Ascending aorta (tissue), 2 donors: ENCODE data around the gene DGKI. TPM values are rescaled to one million over a fixed set of nuclear protein-coding genes. Genes with fewer than 3 reads are reported as not detected.

Experiments used
- DNase-seq, 2 donors: peaks; one replicate each; pipeline ENCODE4 v3.0.0-alpha.2; 2019; ENCODE audit warnings: low spot score in 2 of 2
- H3K27ac ChIP-seq, 2 donors: fragments of 200-600 bp; sonication (generic); one replicate each; pipeline ENCODE4 v1.5.1; 2016 to 2017; ENCODE audit warnings: mild to moderate bottlenecking in 1 of 2
- H3K27me3 ChIP-seq: fragments of 200-600 bp; sonication (generic); one replicate; pipeline ENCODE4 v1.5.1; 2017
- H3K36me3 ChIP-seq, 2 donors: fragments of 200-600 bp; sonication (generic); one replicate each; pipeline ENCODE4 v1.5.1; 2016
- H3K4me1 ChIP-seq, 2 donors: fragments of 200-600 bp; sonication (generic); one replicate each; pipeline ENCODE4 v1.5.1; 2016 to 2017; ENCODE audit warnings: mild to moderate bottlenecking in 1 of 2
- H3K4me3 ChIP-seq, 2 donors: fragments of 200-600 bp; sonication (generic); one replicate each; pipeline ENCODE4 v1.5.1; 2016 to 2017; ENCODE audit warnings: mild to moderate bottlenecking in 1 of 2
- H3K9me3 ChIP-seq, 2 donors: fragments of 200-600 bp; sonication (generic); one replicate each; pipeline ENCODE4 v1.5.1; 2016
- intact Hi-C: fragments of 100-400 bp; cut with DNase I; formaldehyde crosslinking; loops from one replicate; pipeline ENCODE4 v1.15.1; 2023
- total RNA-seq: library from RNA; depleted of rRNA; stranded (reverse); fragments of >200 nt; gene quantifications from one replicate; pipeline ENCODE4 v1.1.0, GENCODE V29; 2016
- TF ChIP-seq, protein P1 (sequence below), 3 experiments: fragments of 200-600 bp in 2 of 3; fragments of 450-650 bp in 1 of 3; sonication (generic) in 2 of 3; IDR thresholded peaks; one replicate each; pipeline ENCODE4 v1.5.1; 2016 to 2019; ENCODE audit warnings: antibody characterized with exemption in 3 of 3, mild to moderate bottlenecking in 1 of 3, moderate library complexity in 1 of 3

Gene DGKI
- total RNA-seq, 1 donor from 2014 or later: 13.4 TPM

DNA sequence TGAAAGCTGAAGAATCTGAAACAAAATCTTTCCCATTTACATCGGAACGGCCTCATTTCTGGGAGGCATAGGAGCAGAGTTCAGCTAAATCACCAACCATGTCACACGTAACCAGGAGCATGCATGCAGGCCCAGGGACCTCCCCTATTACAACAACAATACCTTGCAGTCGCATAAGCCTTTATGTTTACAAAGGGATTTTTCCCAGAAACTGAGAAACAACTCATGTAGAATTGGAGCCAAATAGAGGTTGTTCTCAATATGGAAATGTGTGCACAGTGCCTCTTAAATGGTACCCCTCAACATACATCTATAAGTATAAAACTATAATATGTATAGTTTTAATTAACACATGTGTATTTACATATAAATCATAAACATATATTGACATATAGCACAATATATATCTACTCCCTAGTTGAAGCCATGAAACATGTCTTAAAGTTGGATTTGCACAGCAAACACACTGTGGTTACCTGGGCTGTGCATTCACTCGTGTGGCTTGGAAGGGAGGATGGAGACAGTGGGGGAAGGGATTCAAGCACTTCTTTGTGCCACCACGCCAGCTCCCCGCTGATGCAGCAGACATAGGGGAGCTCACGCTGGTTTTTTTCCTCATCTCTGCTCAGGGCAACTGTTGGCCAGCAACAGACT, 35.0 kb upstream of the DGKI start:
- H3K4me3 ChIP-seq: no peak overlapping the region
- TF ChIP-seq, protein P1, sequence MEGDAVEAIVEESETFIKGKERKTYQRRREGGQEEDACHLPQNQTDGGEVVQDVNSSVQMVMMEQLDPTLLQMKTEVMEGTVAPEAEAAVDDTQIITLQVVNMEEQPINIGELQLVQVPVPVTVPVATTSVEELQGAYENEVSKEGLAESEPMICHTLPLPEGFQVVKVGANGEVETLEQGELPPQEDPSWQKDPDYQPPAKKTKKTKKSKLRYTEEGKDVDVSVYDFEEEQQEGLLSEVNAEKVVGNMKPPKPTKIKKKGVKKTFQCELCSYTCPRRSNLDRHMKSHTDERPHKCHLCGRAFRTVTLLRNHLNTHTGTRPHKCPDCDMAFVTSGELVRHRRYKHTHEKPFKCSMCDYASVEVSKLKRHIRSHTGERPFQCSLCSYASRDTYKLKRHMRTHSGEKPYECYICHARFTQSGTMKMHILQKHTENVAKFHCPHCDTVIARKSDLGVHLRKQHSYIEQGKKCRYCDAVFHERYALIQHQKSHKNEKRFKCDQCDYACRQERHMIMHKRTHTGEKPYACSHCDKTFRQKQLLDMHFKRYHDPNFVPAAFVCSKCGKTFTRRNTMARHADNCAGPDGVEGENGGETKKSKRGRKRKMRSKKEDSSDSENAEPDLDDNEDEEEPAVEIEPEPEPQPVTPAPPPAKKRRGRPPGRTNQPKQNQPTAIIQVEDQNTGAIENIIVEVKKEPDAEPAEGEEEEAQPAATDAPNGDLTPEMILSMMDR (IDR thresholded peaks at IDR 0.05): no peak
- H3K4me1 ChIP-seq: peaks cover 9 to 58% of the 10 kb centered on the region in 2 donors
- intact Hi-C loops: loop anchor here (2.0 kb wide), 1 partner anchor 35 kb away; the partner anchor contains the start of gene DGKI
- H3K36me3 ChIP-seq: peaks cover 57 to 81% of the 10 kb centered on the region in 2 donors
- DNase-seq: no peak
- no peaks in the 10 kb centered on the region for H3K27me3 ChIP-seq
- peak overlapping the region; percentile 58 to 72 for H3K27ac ChIP-seq
- peaks cover 0 to 4% of the 10 kb centered on the region in 2 donors for H3K9me3 ChIP-seq

DNA sequence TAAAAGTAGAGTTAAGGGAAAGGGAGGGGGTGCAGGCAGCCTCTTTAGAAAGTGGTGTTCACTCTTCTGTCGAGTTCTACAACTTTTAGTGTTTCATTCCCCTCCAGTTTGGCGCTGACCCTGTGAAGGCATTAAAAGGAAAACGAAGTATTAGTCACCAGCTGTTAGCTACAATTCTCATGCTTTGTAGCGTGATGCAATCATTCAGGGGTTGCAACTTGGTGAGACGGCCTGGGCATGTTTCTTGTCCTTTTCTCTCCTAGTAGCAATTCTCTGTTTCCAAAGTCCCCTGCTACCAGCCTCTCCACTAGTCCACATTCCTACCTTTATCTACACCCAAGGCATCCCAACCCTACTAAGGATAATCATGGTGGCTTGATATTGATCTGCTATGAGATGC, 33.7 kb upstream of the DGKI start:
- peak in 1 of 2 donors; percentile 80 for DNase-seq
- TF ChIP-seq, protein P1 (IDR thresholded peaks at IDR 0.05): no peak
- Histone ChIP-seq H3K27me3 (no peaks in the 10 kb centered on the region), H3K9me3 (peaks cover 0 to 4% of the 10 kb centered on the region in 2 donors), H3K4me1 (peaks cover 7 to 57% of the 10 kb centered on the region in 2 donors), H3K4me3 (no peak overlapping the region), H3K36me3 (peaks cover 59 to 89% of the 10 kb centered on the region in 2 donors), H3K27ac (peak overlapping the region; percentile 70 to 76)
- intact Hi-C loops: loop anchor here (2.0 kb wide), 1 partner anchor 34 kb away; the partner anchor contains the start of gene DGKI

DNA sequence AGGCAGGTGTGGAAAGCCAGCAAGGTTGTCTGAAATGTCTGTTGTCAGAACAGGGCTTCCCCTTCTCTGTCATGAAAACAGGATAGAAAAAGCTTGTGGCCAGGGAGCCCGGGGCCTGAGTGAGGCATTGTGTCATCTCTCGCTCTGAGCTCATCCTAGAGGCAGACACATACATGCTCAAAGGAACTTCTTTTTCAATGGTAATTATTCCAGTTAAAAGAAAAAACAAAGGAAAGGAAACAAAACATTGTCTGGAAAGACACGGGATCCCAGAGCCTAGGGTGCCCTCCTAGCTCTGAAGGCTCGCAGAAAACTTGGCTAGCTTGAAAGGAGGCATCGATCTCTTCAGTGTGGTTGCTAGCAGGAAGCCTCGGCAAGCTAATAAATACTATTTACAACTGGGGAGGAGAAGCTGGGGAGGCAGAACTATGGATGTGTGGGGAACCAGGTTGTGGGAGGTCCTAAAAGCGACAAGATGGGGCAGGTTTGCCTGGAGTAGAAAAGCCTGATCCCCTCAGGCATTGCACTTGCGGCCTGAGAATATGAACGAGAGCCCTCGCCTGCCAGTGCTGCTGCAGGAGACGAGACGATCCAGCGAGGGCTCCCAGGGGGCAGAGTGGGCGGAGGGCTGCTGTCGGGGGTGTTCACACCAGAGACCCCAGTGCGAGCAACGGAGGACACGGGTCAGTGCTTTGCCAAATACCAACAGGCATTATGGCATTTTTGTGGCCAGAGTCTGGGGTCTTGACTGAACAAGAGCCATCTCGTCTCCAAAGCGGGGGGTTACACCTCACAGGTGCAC, 32.8 kb upstream of the DGKI start:
- DNase-seq: no peak
- Histone ChIP-seq H3K27ac (peak overlapping the region; percentile 70 to 76), H3K36me3 (peaks cover 51 to 84% of the 10 kb centered on the region in 2 donors), H3K9me3 (peaks cover 0 to 4% of the 10 kb centered on the region in 2 donors), H3K4me1 (peaks cover 10 to 62% of the 10 kb centered on the region in 2 donors), H3K4me3 (no peak overlapping the region), H3K27me3 (no peaks in the 10 kb centered on the region)
- TF ChIP-seq, protein P1 (IDR thresholded peaks at IDR 0.05): no peak
- intact Hi-C loops: loop anchor here (2.0 kb wide), 1 partner anchor 33 kb away; the partner anchor contains the start of gene DGKI

DNA sequence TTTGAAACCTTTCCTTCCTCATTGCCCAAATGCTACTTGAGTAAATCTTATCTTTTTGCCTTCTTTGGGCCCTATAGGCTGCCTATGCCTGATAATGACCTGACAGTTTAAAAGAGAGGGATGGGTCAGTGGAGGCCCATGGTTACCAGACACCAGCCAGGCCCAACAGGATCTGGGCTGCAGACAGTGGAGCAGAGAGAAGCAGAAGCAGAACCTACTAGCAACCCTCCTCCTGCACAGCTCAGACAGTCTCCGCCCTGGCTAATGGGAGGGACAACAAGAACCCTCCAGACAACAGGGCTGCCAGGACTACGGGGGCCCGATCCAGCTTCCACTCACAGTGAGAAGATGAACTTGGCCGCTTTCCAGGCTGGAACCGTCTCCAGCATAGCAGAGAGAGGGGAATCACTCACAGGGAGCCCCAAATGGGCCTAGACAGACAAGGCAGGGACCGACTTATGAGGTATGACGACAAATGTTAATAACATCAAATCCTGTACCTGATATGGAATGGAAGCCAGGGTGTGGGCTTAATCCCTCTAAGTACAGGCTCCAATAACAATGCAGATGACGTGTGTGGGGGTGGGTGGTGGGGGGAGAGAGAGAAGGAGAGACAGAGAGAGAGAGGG, 31.7 kb upstream of the DGKI start:
- Histone ChIP-seq H3K36me3 (peaks cover 40 to 84% of the 10 kb centered on the region in 2 donors), H3K4me3 (no peak overlapping the region), H3K27me3 (no peaks in the 10 kb centered on the region), H3K27ac (peak overlapping the region; percentile 70 to 76), H3K4me1 (peaks cover 10 to 68% of the 10 kb centered on the region in 2 donors), H3K9me3 (peaks cover 0 to 4% of the 10 kb centered on the region in 2 donors)
- intact Hi-C loops: no loop called here
- TF ChIP-seq, protein P1 (IDR thresholded peaks at IDR 0.05): no peak
- DNase-seq: peak in 1 of 2 donors; percentile 74

DNA sequence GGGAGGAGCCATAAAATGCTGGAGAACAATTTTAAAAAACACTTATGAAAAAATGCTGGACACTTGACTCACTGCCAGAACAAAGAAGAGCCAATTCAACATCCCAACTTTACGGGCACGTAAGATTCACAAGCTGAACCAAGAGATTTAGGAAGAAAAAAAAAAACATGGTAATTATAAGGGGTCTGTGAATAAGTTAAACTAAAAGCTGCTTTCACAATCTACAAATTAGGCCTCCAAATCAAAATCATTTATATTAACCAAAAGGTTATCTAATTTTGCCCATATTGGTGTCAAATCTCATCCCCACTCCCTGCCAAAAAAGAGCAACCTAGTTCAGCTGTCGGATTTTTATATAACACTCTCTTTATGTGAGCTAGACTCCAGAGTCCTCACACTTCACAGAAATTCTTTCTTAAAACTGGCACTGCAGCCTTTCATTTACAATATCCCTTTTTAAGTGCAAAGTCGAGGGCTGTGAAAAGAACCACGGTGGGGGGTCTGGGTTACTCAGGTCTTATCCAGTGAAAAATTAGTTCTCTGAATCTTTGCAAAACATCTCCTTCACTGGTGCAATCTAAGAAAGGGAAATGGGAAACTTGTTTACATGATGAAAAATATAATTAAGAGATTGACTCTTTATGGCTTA, 30.4 kb upstream of the DGKI start:
- TF ChIP-seq, protein P1 (IDR thresholded peaks at IDR 0.05): no peak
- peaks cover 10 to 58% of the 10 kb centered on the region in 2 donors for H3K4me1 ChIP-seq
- intact Hi-C loops: no loop called here
- no peak for DNase-seq
- H3K36me3 ChIP-seq: peaks cover 30 to 78% of the 10 kb centered on the region in 2 donors
- H3K9me3 ChIP-seq: peaks cover 0 to 3% of the 10 kb centered on the region in 2 donors
- peak overlapping the region; percentile 34 to 76 for H3K27ac ChIP-seq
- H3K27me3 ChIP-seq: no peaks in the 10 kb centered on the region
- no peak overlapping the region for H3K4me3 ChIP-seq
